SU-DHL-6 (cell line): ENCODE data around the gene DACH1.

ENCODE experiments used
- H2AFZ ChIP-seq: fragments of 200-600 bp; sonication (generic); 2 replicates; pipeline ENCODE4 v1.6.1; 2014; ENCODE audit warnings: low read depth, mild to moderate bottlenecking, moderate library complexity, mixed read lengths, antibody characterized with exemption, low read length; ENCODE audit not compliant: severe bottlenecking
- H3F3A ChIP-seq: fragments of 200-600 bp; shearing (Covaris generic); 2 replicates; pipeline ENCODE4 v1.6.0; 2016; ENCODE audit warnings: antibody characterized with exemption, mild to moderate bottlenecking; ENCODE audit not compliant: insufficient read depth
- H3K27ac ChIP-seq: fragments of 200-600 bp; sonication (generic); 2 replicates; pipeline ENCODE4 v1.5.1; 2016; ENCODE audit warnings: low read depth, mild to moderate bottlenecking, low read length, moderate library complexity, mixed read lengths
- H3K27me3 ChIP-seq: fragments of 200-600 bp; sonication (generic), shearing (Covaris generic); 2 replicates; pipeline ENCODE4 v1.6.0; 2014; ENCODE audit warnings: mild to moderate bottlenecking, low read length
- H3K36me3 ChIP-seq: fragments of 200-600 bp; sonication (generic); 2 replicates; pipeline ENCODE4 v1.6.1; 2014; ENCODE audit warnings: mild to moderate bottlenecking, low read length, mixed read lengths
- H3K4me2 ChIP-seq: fragments of 300-600, 200-600 bp; shearing (Covaris generic), sonication (generic); 2 replicates; pipeline ENCODE4 v1.6.0; 2014; ENCODE audit warnings: low read length, low read depth, mild to moderate bottlenecking; ENCODE audit not compliant: poor library complexity, severe bottlenecking
- H3K4me3 ChIP-seq: fragments of 200-600 bp; sonication (generic); 2 replicates; pipeline ENCODE4 v1.5.1; 2014; ENCODE audit warnings: antibody characterized with exemption, low read length, mild to moderate bottlenecking, mixed read lengths; ENCODE audit not compliant: insufficient read depth, poor library complexity, severe bottlenecking
- H3K79me2 ChIP-seq: fragments of 200-600 bp; sonication (generic); 2 replicates; pipeline ENCODE4 v1.6.1; 2014; ENCODE audit warnings: mild to moderate bottlenecking, low read length, moderate library complexity; ENCODE audit not compliant: insufficient read depth
- H3K9ac ChIP-seq: fragments of 200-600 bp; sonication (generic); 2 replicates; pipeline ENCODE4 v1.7.0; 2014; ENCODE audit warnings: mild to moderate bottlenecking, low read length
- H3K9me2 ChIP-seq: fragments of 200-600 bp; sonication (generic); replicated peaks from 2 replicates; pipeline ENCODE4 v1.6.1; 2014; ENCODE audit warnings: low read length; ENCODE audit not compliant: insufficient read depth
- H3K9me3 ChIP-seq: fragments of 200-600 bp; sonication (generic); 2 replicates; pipeline ENCODE4 v1.6.1; 2014; ENCODE audit warnings: low read length, mixed read lengths; ENCODE audit not compliant: insufficient read depth
- H4K20me1 ChIP-seq: fragments of 200-600 bp; sonication (generic); 2 replicates; pipeline ENCODE4 v1.6.1; 2014; ENCODE audit warnings: low read depth, mild to moderate bottlenecking, antibody characterized with exemption, low read length, moderate library complexity, mixed read lengths
- CTCF ChIP-seq: fragments of 200-600 bp; sonication (generic); IDR thresholded peaks from one replicate; pipeline ENCODE4 v1.5.1; 2017; ENCODE audit warnings: antibody characterized with exemption, mild to moderate bottlenecking, low read length, moderate library complexity; ENCODE audit not compliant: insufficient read depth, poor library complexity, severe bottlenecking
- EZH2phosphoT487 ChIP-seq: fragments of 200-600 bp; sonication (generic), shearing (Covaris generic); conservative IDR thresholded peaks from 2 replicates; pipeline ENCODE4 v1.6.1; 2018; ENCODE audit warnings: mild to moderate bottlenecking, antibody characterized with exemption, low read length, moderate library complexity, mixed read lengths

The DACH1 gene

GRCh38 chr13:71516521-71516920, 350.5 kb downstream of the DACH1 start:
- Histone ChIP-seq H3K27me3 (no peaks in the 10 kb centered on the region), H3K36me3 (no peaks in the 10 kb centered on the region), H3K9me2 (no peaks in the 10 kb centered on the region), H4K20me1 (no peaks in the 10 kb centered on the region), H3K9me3 (no peaks in the 10 kb centered on the region), H3K27ac (no peak overlapping the region), H3K9ac (no peak overlapping the region), H3K4me2 (no peak overlapping the region), H3K4me3 (no peak overlapping the region), H3F3A (no peaks in the 10 kb centered on the region), H2AFZ (no peak overlapping the region), H3K79me2 (no peaks in the 10 kb centered on the region)
- no peak for TF ChIP-seq CTCF

GRCh38 chr13:71515744-71516038, 351.3 kb downstream of the DACH1 start:
- Histone ChIP-seq H3K36me3 (no peaks in the 10 kb centered on the region), H3K79me2 (no peaks in the 10 kb centered on the region), H3K9me2 (no peaks in the 10 kb centered on the region), H2AFZ (no peak overlapping the region), H3K4me3 (no peak overlapping the region), H3K9me3 (no peaks in the 10 kb centered on the region), H3K4me2 (no peak overlapping the region), H3K27ac (no peak overlapping the region), H3K27me3 (no peaks in the 10 kb centered on the region), H3F3A (no peaks in the 10 kb centered on the region), H4K20me1 (no peaks in the 10 kb centered on the region), H3K9ac (no peak overlapping the region)
- TF ChIP-seq CTCF (no peak), EZH2phosphoT487 (no peak)

- H3K9ac ChIP-seq: no peak overlapping the region
- no peak for TF ChIP-seq EZH2phosphoT487
- TF ChIP-seq CTCF: no peak
- H3K79me2 ChIP-seq: no peaks in the 10 kb centered on the region
Observed at GRCh38 chr13:71514900-71515743, 351.9 kb downstream of the DACH1 start.

More at GRCh38 chr13:71514900-71515743, 351.9 kb downstream of the DACH1 start:
- Histone ChIP-seq H3K9me2 (no peaks in the 10 kb centered on the region), H3K27me3 (no peaks in the 10 kb centered on the region), H3K27ac (no peak overlapping the region), H4K20me1 (no peaks in the 10 kb centered on the region), H2AFZ (no peak overlapping the region), H3F3A (no peaks in the 10 kb centered on the region), H3K4me2 (no peak overlapping the region), H3K36me3 (no peaks in the 10 kb centered on the region), H3K9me3 (no peaks in the 10 kb centered on the region), H3K4me3 (no peak overlapping the region)
